ENCODE data around the gene HGF. TPM values are rescaled to one million over a fixed set of nuclear protein-coding genes. Genes with fewer than 3 reads are reported as not detected.

Gene HGF
- total RNA-seq, 1 experiment from 2014 or later: 0.15 TPM

DNA sequence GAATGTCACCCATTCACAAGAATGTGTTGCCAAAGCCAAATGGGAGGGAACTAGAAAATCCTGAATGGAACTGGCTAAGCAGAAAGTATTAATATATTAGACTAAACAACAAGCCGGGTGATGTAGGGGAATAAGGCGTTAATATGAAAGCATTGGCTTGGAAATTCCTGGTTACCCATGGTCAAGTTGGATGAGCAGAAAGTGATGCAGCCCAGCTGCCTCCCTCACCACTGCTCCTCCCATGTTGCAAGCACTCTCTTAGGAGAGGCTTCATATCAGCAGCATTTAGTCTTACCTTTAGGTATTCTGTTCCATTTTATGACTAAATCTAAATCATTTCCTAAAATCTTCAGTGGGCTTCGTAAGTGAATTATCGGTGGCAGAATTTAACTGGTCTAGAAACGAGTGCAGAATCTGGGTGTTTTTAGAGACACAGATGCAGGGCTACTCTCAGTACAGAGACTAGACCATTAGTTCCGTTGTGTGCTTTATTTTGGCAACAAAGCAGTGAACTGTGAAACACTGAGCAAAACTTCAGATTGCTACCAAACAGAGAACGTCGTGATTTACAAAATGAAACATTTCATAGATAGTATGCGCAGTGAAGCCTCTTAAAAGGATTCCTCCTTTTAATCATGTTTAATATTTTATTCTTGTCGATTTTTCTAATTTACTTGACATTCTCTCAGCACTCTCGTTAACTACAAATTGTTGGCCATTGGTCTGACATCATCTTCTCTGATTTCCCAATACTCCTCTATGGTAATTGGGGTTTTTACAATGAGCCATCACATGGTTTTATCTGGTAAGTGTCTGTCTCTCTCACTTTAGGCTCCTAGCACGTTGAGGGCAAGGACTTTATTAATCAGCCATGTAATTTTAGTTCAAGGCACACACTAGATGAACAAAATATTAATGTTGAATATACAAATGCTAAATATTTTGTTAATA is 22.0 kb upstream of the HGF start:
- TF ChIP-seq, protein P1, sequence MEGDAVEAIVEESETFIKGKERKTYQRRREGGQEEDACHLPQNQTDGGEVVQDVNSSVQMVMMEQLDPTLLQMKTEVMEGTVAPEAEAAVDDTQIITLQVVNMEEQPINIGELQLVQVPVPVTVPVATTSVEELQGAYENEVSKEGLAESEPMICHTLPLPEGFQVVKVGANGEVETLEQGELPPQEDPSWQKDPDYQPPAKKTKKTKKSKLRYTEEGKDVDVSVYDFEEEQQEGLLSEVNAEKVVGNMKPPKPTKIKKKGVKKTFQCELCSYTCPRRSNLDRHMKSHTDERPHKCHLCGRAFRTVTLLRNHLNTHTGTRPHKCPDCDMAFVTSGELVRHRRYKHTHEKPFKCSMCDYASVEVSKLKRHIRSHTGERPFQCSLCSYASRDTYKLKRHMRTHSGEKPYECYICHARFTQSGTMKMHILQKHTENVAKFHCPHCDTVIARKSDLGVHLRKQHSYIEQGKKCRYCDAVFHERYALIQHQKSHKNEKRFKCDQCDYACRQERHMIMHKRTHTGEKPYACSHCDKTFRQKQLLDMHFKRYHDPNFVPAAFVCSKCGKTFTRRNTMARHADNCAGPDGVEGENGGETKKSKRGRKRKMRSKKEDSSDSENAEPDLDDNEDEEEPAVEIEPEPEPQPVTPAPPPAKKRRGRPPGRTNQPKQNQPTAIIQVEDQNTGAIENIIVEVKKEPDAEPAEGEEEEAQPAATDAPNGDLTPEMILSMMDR (conservative IDR thresholded peaks at IDR 0.05; ENCODE audit: low read depth, low read length): no peak
- no peak for TF ChIP-seq EZH2phosphoT487 (IDR thresholded peaks at IDR 0.05; ENCODE audit: borderline replicate concordance, low read length)
- TF ChIP-seq EZH2 (IDR thresholded peaks at IDR 0.05; ENCODE audit: low read length, unreplicated experiment): no peak
- Histone ChIP-seq H4K20me1 (ENCODE audit: low read length) (no peaks in the 10 kb centered on the region), H3K27me3 (ENCODE audit: low read length) (no peaks in the 10 kb centered on the region), H3K4me1 (ENCODE audit: insufficient read depth, low read length) (no peaks in the 10 kb centered on the region), H3K9ac (ENCODE audit: low read length) (no peak overlapping the region), H2AFZ (ENCODE audit: low read length) (no peak overlapping the region), H3K36me3 (ENCODE audit: low read depth, low read length) (no peaks in the 10 kb centered on the region), H3K4me2 (ENCODE audit: low read length) (no peak overlapping the region), H3K27ac (ENCODE audit: low read length) (no peak overlapping the region), H3K9me2 (replicated peaks; ENCODE audit: low read length) (no peaks in the 10 kb centered on the region), H3K79me2 (ENCODE audit: low read length) (no peaks in the 10 kb centered on the region), H3K4me3 (ENCODE audit: low read length) (no peak overlapping the region), H3F3A (ENCODE audit: low read length, unreplicated experiment) (no peaks in the 10 kb centered on the region), H3K9me3 (ENCODE audit: low read length) (no peaks in the 10 kb centered on the region)
- no peak for DNase-seq
- no peak for ATAC-seq
- intact Hi-C loops (cut with micrococcal nuclease): no loop called here
- ChIA-PET CTCF (no interaction called here), POLR2A (ENCODE audit: unreplicated experiment) (no interaction called here)
- no TSS peak for BruUV-seq (replicated peaks)

DNA sequence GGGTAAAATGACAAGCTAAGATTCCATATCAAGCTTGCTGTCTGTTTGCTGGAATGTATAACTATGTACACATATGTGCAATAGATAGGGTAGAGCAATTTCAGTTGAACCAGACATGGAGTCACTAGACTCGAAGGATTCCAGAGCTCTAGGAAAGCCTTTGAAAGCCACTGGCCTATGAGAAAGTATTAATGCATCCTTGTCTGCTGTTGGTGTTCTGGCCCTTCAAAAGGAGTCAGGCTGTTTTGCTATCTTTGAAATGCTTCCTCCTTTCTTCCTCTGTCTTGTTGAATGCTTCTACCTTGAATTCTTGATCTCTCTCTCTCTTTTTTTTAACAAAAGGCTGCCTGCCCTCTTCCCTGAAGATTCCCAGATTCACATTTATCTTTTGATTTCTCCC is 20.8 kb upstream of the HGF start:
- Histone ChIP-seq H3K27me3 (ENCODE audit: low read length) (no peaks in the 10 kb centered on the region), H4K20me1 (ENCODE audit: low read length) (no peaks in the 10 kb centered on the region), H3K4me2 (ENCODE audit: low read length) (no peak overlapping the region), H3K9ac (ENCODE audit: low read length) (no peak overlapping the region), H3K36me3 (ENCODE audit: low read depth, low read length) (no peaks in the 10 kb centered on the region), H3F3A (ENCODE audit: low read length, unreplicated experiment) (no peaks in the 10 kb centered on the region), H3K79me2 (ENCODE audit: low read length) (no peaks in the 10 kb centered on the region), H3K4me1 (ENCODE audit: insufficient read depth, low read length) (no peaks in the 10 kb centered on the region), H3K9me2 (replicated peaks; ENCODE audit: low read length) (no peaks in the 10 kb centered on the region), H2AFZ (ENCODE audit: low read length) (no peak overlapping the region), H3K27ac (ENCODE audit: low read length) (no peak overlapping the region), H3K4me3 (ENCODE audit: low read length) (no peak overlapping the region), H3K9me3 (ENCODE audit: low read length) (no peaks in the 10 kb centered on the region)
- intact Hi-C loops (cut with micrococcal nuclease): no loop called here
- ChIA-PET POLR2A (ENCODE audit: unreplicated experiment) (no interaction called here), CTCF (no interaction called here)
- DNase-seq (no peak), ATAC-seq (no peak)
- BruUV-seq (replicated peaks): no TSS peak
- TF ChIP-seq, protein P1 (conservative IDR thresholded peaks at IDR 0.05; ENCODE audit: low read depth, low read length): no peak
- TF ChIP-seq EZH2 (IDR thresholded peaks at IDR 0.05; ENCODE audit: low read length, unreplicated experiment) (no peak), EZH2phosphoT487 (IDR thresholded peaks at IDR 0.05; ENCODE audit: borderline replicate concordance, low read length) (no peak)

DNA sequence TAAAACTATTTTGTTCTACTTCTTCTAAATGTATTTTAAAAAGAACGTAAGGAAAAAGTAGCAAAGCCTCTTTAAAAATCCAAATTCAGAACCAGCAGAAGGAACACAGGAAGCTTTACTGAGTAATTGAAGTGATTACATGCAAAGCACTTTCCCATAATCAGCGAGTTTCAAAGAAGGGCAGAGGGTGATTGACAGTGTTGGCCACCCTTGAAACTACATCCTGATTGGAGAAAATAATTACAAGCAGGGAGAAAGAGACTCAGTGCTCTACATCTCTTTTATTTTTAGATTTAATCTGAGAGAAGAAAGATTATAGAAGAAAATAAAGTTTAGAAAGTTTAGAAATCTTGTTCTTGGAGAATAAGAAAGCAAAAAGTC is 20.3 kb upstream of the HGF start:
- POLR2A ChIA-PET (ENCODE audit: unreplicated experiment): no interaction called here
- no peaks in the 10 kb centered on the region for H3K9me2 ChIP-seq (replicated peaks; ENCODE audit: low read length)
- ATAC-seq (no peak), DNase-seq (no peak)
- intact Hi-C loops (cut with micrococcal nuclease): no loop called here
- no peaks in the 10 kb centered on the region for H3F3A ChIP-seq (ENCODE audit: low read length, unreplicated experiment)
- no peak overlapping the region for H3K27ac ChIP-seq (ENCODE audit: low read length)
- no peaks in the 10 kb centered on the region for H3K9me3 ChIP-seq (ENCODE audit: low read length)
- H3K27me3 ChIP-seq (ENCODE audit: low read length): no peaks in the 10 kb centered on the region
- no peaks in the 10 kb centered on the region for H3K79me2 ChIP-seq (ENCODE audit: low read length)
- no TSS peak for BruUV-seq (replicated peaks)
- no peaks in the 10 kb centered on the region for H4K20me1 ChIP-seq (ENCODE audit: low read length)
- CTCF ChIA-PET: no interaction called here
- H3K4me3 ChIP-seq (ENCODE audit: low read length): no peak overlapping the region
- no peak for TF ChIP-seq EZH2phosphoT487 (IDR thresholded peaks at IDR 0.05; ENCODE audit: borderline replicate concordance, low read length)
- TF ChIP-seq, protein P1 (conservative IDR thresholded peaks at IDR 0.05; ENCODE audit: low read depth, low read length): no peak
- TF ChIP-seq EZH2 (IDR thresholded peaks at IDR 0.05; ENCODE audit: low read length, unreplicated experiment): no peak
- H2AFZ ChIP-seq (ENCODE audit: low read length): no peak overlapping the region
- no peaks in the 10 kb centered on the region for H3K4me1 ChIP-seq (ENCODE audit: insufficient read depth, low read length)
- no peak overlapping the region for H3K9ac ChIP-seq (ENCODE audit: low read length)
- no peaks in the 10 kb centered on the region for H3K36me3 ChIP-seq (ENCODE audit: low read depth, low read length)
- no peak overlapping the region for H3K4me2 ChIP-seq (ENCODE audit: low read length)
